GM18868 (cell line): ENCODE results near the gene C14orf93.
"Not testable (repeated sequence)": the region's sequence is repeated elsewhere in the genome, so short reads cannot be mapped to it uniquely, and the experiment has no call there.

ENCODE experiments used
- ATAC-seq: cut with Tn5 transposase; IDR thresholded peaks from one replicate; pipeline ENCODE4 v1.9.1; 2021; ENCODE audit warnings: mild to moderate bottlenecking, moderate library complexity; ENCODE audit not compliant: unreplicated experiment

Gene C14orf93

GRCh38 chr14:22977684-22978486, 32.1 kb downstream of the C14orf93 start:
- ATAC-seq, result no peak

GRCh38 chr14:22977434-22977683, 32.6 kb downstream of the C14orf93 start:
- no peak for ATAC-seq

- ATAC-seq, result no peak
Observed at GRCh38 chr14:22976620-22977433, 33.1 kb downstream of the C14orf93 start.

GRCh38 chr14:22974530-22975313, 35.2 kb downstream of the C14orf93 start:
- ATAC-seq, result no peak

GRCh38 chr14:22973217-22974032, 36.5 kb downstream of the C14orf93 start:
- ATAC-seq, result no peak

GRCh38 chr14:22972313-22972930, 37.5 kb downstream of the C14orf93 start:
- ATAC-seq, result no peak

- ATAC-seq, result no peak
Observed at GRCh38 chr14:22971152-22971551, 38.8 kb downstream of the C14orf93 start.

- no peak for ATAC-seq
Observed at GRCh38 chr14:22966783-22967269, 43.1 kb downstream of the C14orf93 start.

GRCh38 chr14:22965916-22966782, 43.8 kb downstream of the C14orf93 start:
- not testable (repeated sequence) for ATAC-seq

- no peak for ATAC-seq
Observed at GRCh38 chr14:22962061-22962676, 47.8 kb downstream of the C14orf93 start.

- no peak for ATAC-seq
Observed at GRCh38 chr14:22955702-22956569, 54.0 kb downstream of the C14orf93 start.

GRCh38 chr14:22952418-22952817, 57.5 kb downstream of the C14orf93 start:
- ATAC-seq, result no peak

GRCh38 chr14:22951795-22952194, 58.1 kb downstream of the C14orf93 start:
- ATAC-seq, result not testable (repeated sequence)

- ATAC-seq, result no peak
Observed at GRCh38 chr14:22945642-22946041, 64.3 kb downstream of the C14orf93 start.

- no peak for ATAC-seq
Observed at GRCh38 chr14:22939684-22940083, 70.3 kb downstream of the C14orf93 start.
